GM06990 (cell line): ENCODE data around the gene HMGA1.
"Not testable (repeated sequence)": the region's sequence is repeated elsewhere in the genome, so short reads cannot be mapped to it uniquely, and the experiment has no call there.

ENCODE experiments used
- DNase-seq: peaks from one replicate; pipeline ENCODE4 v3.0.0-alpha.2; 2011; ENCODE audit not compliant: insufficient read length; ENCODE audit errors: extremely low read depth
- H3K27me3 ChIP-seq: replicated peaks from 2 replicates; pipeline ENCODE4 v1.6.0; 2011; ENCODE audit warnings: low read length; ENCODE audit not compliant: control insufficient read depth, insufficient read depth
- H3K36me3 ChIP-seq: 2 replicates; pipeline ENCODE4 v1.5.1; 2011; ENCODE audit warnings: low read length; ENCODE audit not compliant: control insufficient read depth, insufficient read depth
- H3K4me3 ChIP-seq: replicated peaks from 2 replicates; pipeline ENCODE4 v1.5.1; 2011; ENCODE audit warnings: low read depth, mild to moderate bottlenecking, control low read depth, low read length
- CTCF ChIP-seq: IDR thresholded peaks from 2 replicates; pipeline ENCODE4 v1.5.1; 2011; ENCODE audit warnings: low read length, control low read depth, mild to moderate bottlenecking, inconsistent platforms; ENCODE audit not compliant: insufficient read depth, poor library complexity, severe bottlenecking

Gene HMGA1

GRCh38 chr6:34260576-34261267 is 24.0 kb downstream of the HMGA1 start:
- Histone ChIP-seq H3K27me3 (no peaks in the 10 kb centered on the region), H3K36me3 (no peaks in the 10 kb centered on the region), H3K4me3 (no peak overlapping the region)
- TF ChIP-seq CTCF: no peak
- no peak for DNase-seq

- H3K36me3 ChIP-seq, H3K4me3 ChIP-seq, DNase-seq, H3K27me3 ChIP-seq: not testable (repeated sequence)
These were observed 26.8 kb downstream of the HMGA1 start for GRCh38 chr6:34263484-34263883.

GRCh38 chr6:34267746-34268145 is 31.1 kb downstream of the HMGA1 start:
- TF ChIP-seq CTCF: no peak
- Histone ChIP-seq H3K4me3 (no peak overlapping the region), H3K36me3 (no peaks in the 10 kb centered on the region), H3K27me3 (no peaks in the 10 kb centered on the region)
- DNase-seq: no peak

- H3K27me3 ChIP-seq, H3K36me3 ChIP-seq, H3K4me3 ChIP-seq, DNase-seq: not testable (repeated sequence)
These were observed 32.5 kb downstream of the HMGA1 start for GRCh38 chr6:34269132-34269531.

- H3K4me3 ChIP-seq, DNase-seq, H3K36me3 ChIP-seq, H3K27me3 ChIP-seq: not testable (repeated sequence)
These were observed 33.1 kb downstream of the HMGA1 start for GRCh38 chr6:34269658-34270341.

GRCh38 chr6:34272013-34272926 is 35.6 kb downstream of the HMGA1 start:
- no peak overlapping the region for H3K4me3 ChIP-seq
- TF ChIP-seq CTCF: peak; percentile 9
- H3K36me3 ChIP-seq: no peaks in the 10 kb centered on the region
- H3K27me3 ChIP-seq: no peaks in the 10 kb centered on the region
- no peak for DNase-seq

- TF ChIP-seq CTCF: no peak
- Histone ChIP-seq H3K27me3 (no peaks in the 10 kb centered on the region), H3K36me3 (no peaks in the 10 kb centered on the region), H3K4me3 (no peak overlapping the region)
- no peak for DNase-seq
These were observed 36.7 kb downstream of the HMGA1 start for GRCh38 chr6:34273242-34273805.
